Measurements from ENCODE around the gene ABCD4.
"Not testable (repeated sequence)": the region's sequence is repeated elsewhere in the genome, so short reads cannot be mapped to it uniquely, and the experiment has no call there.

Gene ABCD4

GRCh38 chr14:74302634-74303569 is at the start of gene ABCD4:
ABCD4 (minus strand) TSS chr14:74302934; CDS start chr14:74302912, 22 bp downstream.
- peak; percentile 67 for DNase-seq (ENCODE audit: low read depth, low spot score)

GRCh38 chr14:74350928-74351323 is 48.2 kb upstream of the ABCD4 start:
- DNase-seq (ENCODE audit: low read depth, low spot score): no peak

- DNase-seq (ENCODE audit: low read depth, low spot score): no peak
These were observed 47.6 kb upstream of the ABCD4 start for GRCh38 chr14:74350211-74350927.

DNA sequence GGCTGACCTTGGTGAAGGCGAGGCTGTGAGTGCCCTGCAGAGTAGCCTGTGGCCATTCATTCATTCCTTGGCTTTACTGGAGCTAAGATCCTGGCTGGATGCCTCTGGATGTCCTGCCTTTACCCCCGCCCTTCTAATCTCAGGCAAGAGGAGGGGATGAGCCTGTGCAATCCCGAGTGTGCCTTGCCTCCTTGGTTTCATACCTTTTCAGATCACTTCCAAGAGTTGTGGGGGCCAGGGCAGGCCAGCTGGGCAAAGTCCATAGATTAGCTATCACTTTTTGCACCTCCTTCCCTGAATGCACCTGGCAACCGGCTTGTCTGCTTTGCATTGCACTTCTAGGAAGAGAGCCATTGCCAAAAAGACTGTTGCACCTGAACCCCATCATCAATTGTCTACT is 47.0 kb upstream of the ABCD4 start:
- no peak for DNase-seq (ENCODE audit: low read depth, low spot score)

- no peak for DNase-seq (ENCODE audit: low read depth, low spot score)
These were observed 46.2 kb upstream of the ABCD4 start for GRCh38 chr14:74348735-74349463.

DNA sequence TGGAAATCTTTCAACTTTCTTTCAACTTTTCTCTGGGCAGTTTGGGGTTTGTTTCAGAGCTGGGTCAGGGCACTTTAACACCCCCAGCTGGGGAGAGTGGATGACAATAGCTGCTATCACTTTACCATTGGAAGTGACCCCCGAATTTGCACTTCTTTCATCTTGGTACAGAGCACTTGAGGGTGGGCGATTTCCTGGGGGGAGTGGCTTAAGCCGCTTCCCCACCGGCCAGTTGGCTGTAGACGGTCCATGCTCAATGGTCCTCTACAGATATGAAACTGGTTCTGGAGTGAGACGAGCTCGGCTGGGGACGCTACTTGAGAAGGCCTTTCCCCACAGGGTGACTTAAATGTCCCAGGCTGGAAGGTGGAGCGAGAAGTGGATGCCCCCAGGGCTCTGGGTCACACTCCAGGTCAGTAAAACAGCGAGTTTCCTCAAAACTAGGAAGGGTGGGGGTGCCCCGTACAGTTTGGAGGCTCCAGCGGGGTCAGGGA is 45.6 kb upstream of the ABCD4 start, which contains the start of gene VRTN:
Gene VRTN, plus strand, starts transcription at position 231 of the 494 bp plus-strand sequence. CDS start 8,313 bp downstream, outside the sequence.
- no peak for DNase-seq (ENCODE audit: low read depth, low spot score)

DNA sequence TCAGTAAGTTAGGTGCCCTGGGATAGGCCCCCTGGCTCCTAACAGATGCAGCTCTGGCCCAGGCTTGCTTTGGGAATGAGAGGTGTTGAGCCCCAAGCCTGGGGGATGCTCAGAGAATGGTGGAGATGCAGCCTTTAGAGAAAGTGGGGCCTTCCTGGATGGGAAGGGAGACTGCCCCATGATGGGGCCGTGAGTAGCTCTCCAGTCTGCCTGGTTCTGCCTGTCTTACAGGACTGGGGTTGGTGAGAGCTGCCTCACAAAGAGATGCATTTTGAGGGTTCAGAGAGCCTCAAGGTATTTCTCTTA is 45.0 kb upstream of the ABCD4 start:
- DNase-seq (ENCODE audit: low read depth, low spot score): no peak

DNA sequence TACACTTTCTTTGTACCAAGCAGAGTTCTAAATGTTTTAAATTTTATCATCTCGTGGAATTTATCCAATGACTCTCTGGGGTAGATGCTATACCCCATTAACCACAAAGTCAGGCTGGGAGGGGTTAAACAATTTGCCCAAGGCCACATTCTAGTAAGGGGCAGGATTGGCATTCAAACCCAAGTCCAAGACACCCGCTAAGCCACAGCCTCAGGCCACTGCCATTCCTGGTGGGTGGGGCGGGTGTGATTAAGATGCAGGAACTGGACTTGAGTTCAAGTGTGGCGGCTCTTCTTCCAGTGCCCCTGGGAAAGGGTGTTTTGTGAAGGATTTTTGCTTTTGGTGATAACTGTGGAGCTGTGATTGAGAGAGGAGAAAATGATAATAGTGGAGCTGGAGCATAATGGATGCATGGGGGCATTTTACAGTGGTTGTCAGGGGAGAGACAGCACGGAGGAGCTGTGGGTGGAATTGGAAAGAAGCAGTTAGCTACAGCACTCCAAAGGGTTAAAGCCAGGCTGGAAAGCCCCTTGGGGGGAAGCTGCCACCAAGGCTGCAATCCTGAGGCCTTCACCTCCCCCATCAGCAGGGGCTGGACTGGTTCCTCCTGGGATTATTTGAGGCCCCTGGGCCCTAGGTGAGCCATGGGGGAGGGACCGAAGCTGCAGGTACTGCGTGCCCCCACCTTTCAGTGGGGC is 44.5 kb upstream of the ABCD4 start:
- no peak for DNase-seq (ENCODE audit: low read depth, low spot score)

GRCh38 chr14:74346341-74346740 is 43.6 kb upstream of the ABCD4 start:
- no peak for DNase-seq (ENCODE audit: low read depth, low spot score)

- DNase-seq (ENCODE audit: low read depth, low spot score): no peak
These were observed 31.2 kb upstream of the ABCD4 start for GRCh38 chr14:74333909-74334308.

DNA sequence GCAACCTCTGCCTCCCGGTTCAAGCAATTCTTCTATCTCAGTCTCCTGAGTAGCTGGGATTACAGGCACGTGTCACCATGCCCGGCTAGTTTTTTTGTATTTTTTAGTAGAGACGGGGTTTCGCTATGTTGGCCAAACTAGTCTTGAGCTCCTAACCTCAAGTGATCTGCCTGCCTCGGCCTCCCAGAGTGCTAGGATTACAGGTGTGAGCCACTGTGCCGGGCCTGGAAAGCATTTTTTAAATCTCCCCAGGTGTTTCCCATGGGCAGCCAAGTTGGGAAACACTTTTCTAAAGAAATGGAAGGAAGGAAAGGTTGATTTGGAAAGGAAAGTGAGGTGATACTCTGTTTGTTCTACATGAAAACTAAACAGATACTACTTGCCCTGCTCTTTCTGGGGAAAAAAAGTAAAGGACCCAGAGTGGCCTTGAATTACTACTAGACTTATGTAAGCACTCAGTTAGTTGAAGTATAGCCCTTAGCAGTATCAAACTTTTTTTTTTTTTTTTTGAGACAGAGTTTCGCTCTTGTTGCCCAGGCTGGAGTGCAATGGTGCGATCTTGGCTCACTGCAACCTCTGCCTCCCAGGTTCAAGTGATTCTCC is 27.3 kb upstream of the ABCD4 start:
- not testable (repeated sequence) for DNase-seq (ENCODE audit: low read depth, low spot score)

DNA sequence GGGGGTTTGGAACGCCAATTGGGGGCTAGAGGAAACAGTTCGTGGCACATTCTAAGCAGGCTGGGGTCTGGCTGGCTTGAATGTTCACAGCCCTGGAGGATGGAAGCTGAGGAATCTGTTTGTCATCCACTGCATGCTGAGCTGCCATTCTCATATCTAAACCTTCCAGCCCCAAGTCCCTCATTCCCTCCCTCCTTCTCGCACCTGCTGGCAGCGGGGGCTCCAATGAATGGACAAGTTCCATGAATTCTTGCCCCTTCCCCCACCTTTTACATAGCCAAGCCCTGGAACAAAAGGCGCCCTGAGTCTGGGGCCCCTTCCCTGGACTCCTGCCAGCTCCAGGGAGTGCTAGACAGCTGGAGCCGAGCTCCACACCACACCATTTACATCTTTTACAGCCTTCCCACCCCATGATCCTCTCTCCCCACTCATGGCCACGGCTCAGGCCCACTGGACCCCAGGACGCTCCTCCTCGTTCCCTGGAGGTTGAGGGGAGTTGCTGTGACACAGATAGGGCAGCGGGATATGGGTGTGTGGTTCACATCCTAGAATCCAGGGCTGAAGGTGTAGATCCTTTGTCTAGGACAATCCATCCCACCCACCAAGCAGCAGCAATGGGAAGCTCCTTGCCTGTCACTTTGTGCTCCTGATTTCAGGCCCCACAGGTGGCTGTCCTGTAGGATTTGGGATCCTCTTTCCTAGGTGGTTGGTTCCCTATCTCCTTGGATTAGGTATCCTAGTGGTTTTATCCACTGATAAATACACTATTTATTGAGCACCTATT is 23.8 kb upstream of the ABCD4 start:
- no peak for DNase-seq (ENCODE audit: low read depth, low spot score)

DNA sequence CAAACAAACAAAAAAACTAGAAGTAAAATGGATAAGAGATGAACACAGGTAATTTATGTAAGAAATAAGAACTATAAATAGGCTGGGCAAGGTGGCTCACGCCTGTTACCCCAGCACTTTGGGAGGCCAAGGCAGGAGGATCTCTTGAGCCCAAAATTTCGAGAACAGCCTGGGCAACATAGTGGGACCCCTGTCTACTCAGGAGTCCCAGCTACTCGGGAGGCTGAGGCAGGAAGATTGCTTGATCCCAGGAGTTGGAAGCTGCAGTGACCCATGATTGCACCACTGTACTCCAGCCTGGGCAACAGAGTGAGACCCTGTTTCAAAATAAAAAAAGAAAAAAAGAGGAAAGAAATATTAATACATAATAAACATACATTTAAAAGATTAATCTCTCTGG is 22.7 kb upstream of the ABCD4 start:
- DNase-seq (ENCODE audit: low read depth, low spot score): no peak

- no peak for DNase-seq (ENCODE audit: low read depth, low spot score)
These were observed 22.2 kb upstream of the ABCD4 start for GRCh38 chr14:74324931-74325361.

GRCh38 chr14:74314576-74314975 is 11.8 kb upstream of the ABCD4 start:
- no peak for DNase-seq (ENCODE audit: low read depth, low spot score)

DNA sequence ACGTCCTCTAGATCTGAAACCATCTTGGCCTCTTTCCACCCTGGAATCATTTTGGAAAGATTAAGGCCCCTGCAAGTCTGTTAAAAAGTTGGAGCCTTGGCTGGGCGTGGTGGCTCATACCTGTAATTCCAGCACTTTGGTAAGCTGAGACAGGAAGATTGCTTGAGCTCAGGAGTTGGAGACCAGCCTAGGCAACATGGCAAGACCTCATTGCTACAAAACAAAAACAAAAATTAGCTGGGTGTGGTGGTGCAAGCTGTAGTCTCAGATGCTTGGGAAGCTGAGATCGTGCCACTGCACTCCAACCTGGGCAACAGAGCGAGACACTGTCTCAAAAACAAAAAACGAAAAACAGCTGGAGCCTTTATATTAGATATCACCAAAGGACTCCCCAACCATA is 10.9 kb upstream of the ABCD4 start:
- DNase-seq (ENCODE audit: low read depth, low spot score): no peak

GRCh38 chr14:74312161-74312560 is 9.4 kb upstream of the ABCD4 start:
- no peak for DNase-seq (ENCODE audit: low read depth, low spot score)

- no peak for DNase-seq (ENCODE audit: low read depth, low spot score)
These were observed 6.6 kb upstream of the ABCD4 start for GRCh38 chr14:74309125-74310022.

GRCh38 chr14:74308695-74309094 is 6.0 kb upstream of the ABCD4 start:
- DNase-seq (ENCODE audit: low read depth, low spot score): no peak
